GOT3 (cell line): ENCODE measurements around the gene COX14.

ENCODE experiments used
- DNase-seq: peaks from one replicate; lab custom pipeline; 2025; ENCODE audit warnings: mixed read lengths; lab: John Stamatoyannopoulos, UW

The COX14 gene

GRCh38 chr12:50156641-50157040, 44.6 kb downstream of the COX14 start:
- no peak for DNase-seq

GRCh38 chr12:50157259-50157658, 45.2 kb downstream of the COX14 start:
- no peak for DNase-seq

GRCh38 chr12:50160643-50161042, 48.6 kb downstream of the COX14 start:
- no peak for DNase-seq

GRCh38 chr12:50162230-50162629, 50.2 kb downstream of the COX14 start:
- no peak for DNase-seq

- DNase-seq, result no peak
Observed at GRCh38 chr12:50164963-50165362, 52.9 kb downstream of the COX14 start.

GRCh38 chr12:50166799-50167048, 54.7 kb downstream of the COX14 start:
- no peak for DNase-seq

GRCh38 chr12:50167049-50167828, 55.2 kb downstream of the COX14 start, which contains the start of gene CERS5:
CERS5 (minus strand) TSS chr12:50167369; CDS start chr12:50167297, 72 bp downstream.
- DNase-seq, result peak; percentile 93
